ENCODE results near the gene KIRREL3.

The KIRREL3 gene

DNA sequence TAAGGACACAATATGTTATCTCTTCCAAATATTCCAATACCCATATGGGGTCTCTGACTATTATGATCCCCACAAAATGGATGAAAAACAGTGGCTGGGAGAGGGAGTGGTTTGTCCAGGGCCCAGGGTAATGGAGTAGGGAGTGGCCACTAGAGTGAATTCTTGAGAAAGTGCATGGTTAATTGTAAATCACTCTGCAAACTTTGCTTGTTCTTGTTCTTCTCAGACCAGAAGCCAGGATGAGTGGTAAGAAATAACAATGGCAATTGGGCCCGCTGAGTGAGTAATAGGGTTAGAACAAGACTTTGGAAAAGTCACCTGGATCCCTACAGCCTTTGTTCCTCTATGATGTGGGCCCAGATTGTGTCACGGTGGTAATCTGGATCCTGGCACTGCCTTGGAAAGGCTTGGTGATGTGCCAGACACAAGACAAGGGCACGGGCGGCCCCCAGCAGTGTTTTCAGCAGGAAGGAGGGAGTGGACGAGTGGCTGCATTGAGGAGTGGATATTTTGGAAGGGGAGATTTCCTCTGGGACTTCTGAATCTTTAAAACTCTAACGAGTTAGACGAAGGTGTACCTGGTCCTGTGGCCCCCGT lies 18.2 kb upstream of the KIRREL3 start:
- TF ChIP-seq JUND (IDR thresholded peaks at IDR 0.05; ENCODE audit: low read depth) = no peak
- DNase-seq (ENCODE audit: low read depth in 1 of 2, low spot score in 1 of 2) = no peak
- in situ Hi-C loops (cut with HindIII; ENCODE audit: low pct_unique_long_range_greater_than_20kb, low sequenced_read_pairs) = no loop called here

DNA sequence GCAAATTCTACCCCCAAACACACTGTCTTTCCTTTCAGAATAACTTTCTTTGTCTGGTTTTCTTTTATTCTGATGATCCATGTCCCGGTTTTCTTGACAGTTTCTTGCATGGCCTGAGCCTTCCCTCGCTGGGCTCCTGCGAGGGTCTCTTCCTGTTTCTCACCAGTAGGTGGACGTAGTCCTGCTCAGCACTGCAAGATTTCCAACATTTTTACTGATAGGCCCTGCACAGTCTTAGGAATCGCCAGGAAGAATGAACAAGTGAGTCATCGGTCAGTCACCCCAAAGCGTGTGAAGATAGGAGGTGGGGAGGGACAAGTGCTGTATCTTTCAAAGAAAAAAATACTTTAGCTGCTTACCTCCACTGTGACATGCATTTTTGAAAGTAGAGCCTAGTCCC lies 16.9 kb upstream of the KIRREL3 start:
- no peak for DNase-seq (ENCODE audit: low read depth in 1 of 2, low spot score in 1 of 2)
- TF ChIP-seq JUND (IDR thresholded peaks at IDR 0.05; ENCODE audit: low read depth) = no peak
- in situ Hi-C loops (cut with HindIII; ENCODE audit: low pct_unique_long_range_greater_than_20kb, low sequenced_read_pairs) = no loop called here

DNA sequence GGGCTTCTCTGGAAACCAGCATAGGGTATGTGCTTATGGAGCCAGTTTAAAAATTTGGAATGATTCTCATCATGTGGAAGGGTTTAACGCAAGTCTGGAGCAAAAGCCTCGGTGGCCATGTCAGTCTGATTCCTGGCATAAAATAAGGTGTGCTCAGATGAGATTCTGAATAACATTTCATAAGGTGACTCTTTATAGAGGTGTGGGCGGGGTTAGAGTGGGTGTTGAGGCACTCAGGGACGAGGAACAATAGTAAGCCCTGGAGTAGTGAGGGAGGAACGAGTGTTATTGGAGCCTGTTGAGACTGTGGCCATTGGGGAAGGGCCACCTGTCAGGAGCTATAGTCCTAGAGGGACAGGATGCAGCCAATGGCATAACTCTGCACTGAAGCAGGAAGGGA lies 13.0 kb upstream of the KIRREL3 start:
- DNase-seq (ENCODE audit: low read depth in 1 of 2, low spot score in 1 of 2) = no peak
- in situ Hi-C loops (cut with HindIII; ENCODE audit: low pct_unique_long_range_greater_than_20kb, low sequenced_read_pairs) = no loop called here
- TF ChIP-seq JUND (IDR thresholded peaks at IDR 0.05; ENCODE audit: low read depth) = no peak

DNA sequence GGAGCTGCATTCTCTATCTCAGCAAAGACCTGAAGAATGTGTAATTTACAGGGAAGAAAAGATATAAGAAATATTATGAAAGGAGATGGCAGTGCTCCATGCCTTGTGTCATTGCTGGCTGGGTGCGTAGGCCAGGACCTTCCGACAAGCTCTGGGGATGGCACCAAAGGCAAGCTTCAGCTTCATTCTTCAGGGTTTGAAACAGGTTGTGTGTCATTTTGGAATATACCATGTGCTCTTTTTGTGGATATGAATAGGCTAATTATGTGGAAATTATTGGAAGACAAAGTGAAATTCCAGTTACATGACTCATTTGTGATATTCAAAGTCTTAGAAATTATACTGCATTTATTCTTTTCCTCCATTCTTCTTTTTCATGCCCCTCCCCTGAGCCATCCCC lies 5.7 kb upstream of the KIRREL3 start:
- DNase-seq (ENCODE audit: low read depth in 1 of 2, low spot score in 1 of 2) = no peak
- no peak for TF ChIP-seq JUND (IDR thresholded peaks at IDR 0.05; ENCODE audit: low read depth)
- in situ Hi-C loops (cut with HindIII; ENCODE audit: low pct_unique_long_range_greater_than_20kb, low sequenced_read_pairs) = no loop called here

DNA sequence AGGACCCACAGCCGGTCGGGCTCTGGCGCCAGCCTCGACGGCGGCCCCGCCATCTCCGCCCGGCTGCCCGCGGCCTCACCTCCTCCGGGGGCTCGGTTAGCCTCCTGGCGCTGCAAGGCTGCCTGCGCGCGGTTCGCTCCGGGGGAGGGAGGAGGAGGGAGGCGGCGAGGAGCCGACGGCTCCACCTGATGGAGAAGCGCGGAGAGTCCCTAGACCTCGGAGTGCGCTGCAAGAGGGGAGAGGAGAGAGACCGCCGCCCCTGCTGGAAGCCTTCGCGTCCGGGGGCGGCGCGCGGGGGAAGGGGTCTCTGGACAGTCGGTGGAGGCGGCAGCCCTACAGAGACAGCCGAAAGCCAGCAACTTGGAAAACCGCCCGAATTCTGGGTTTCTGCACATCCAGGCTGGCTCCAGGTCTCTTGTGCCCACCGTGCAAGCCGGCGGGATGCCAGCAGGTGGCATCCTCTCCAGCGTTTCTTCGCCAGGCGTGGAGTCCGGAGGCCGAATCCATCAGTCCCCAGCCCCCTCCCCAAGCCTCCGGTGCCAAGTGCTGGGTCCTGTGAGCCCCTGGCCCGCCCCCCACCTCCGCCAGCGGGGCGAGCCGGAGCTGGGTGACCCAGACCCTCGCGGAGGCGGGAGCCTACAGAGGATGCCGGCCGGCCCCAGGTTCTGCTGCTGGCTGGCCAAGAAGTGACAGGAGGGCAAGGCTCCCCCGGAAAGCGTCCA lies 2.9 kb upstream of the KIRREL3 start:
- DNase-seq (ENCODE audit: low read depth in 1 of 2, low spot score in 1 of 2) = peak; percentile 50 to 73
- TF ChIP-seq JUND (IDR thresholded peaks at IDR 0.05; ENCODE audit: low read depth) = no peak
- in situ Hi-C loops (cut with HindIII; ENCODE audit: low pct_unique_long_range_greater_than_20kb, low sequenced_read_pairs) = no loop called here

DNA sequence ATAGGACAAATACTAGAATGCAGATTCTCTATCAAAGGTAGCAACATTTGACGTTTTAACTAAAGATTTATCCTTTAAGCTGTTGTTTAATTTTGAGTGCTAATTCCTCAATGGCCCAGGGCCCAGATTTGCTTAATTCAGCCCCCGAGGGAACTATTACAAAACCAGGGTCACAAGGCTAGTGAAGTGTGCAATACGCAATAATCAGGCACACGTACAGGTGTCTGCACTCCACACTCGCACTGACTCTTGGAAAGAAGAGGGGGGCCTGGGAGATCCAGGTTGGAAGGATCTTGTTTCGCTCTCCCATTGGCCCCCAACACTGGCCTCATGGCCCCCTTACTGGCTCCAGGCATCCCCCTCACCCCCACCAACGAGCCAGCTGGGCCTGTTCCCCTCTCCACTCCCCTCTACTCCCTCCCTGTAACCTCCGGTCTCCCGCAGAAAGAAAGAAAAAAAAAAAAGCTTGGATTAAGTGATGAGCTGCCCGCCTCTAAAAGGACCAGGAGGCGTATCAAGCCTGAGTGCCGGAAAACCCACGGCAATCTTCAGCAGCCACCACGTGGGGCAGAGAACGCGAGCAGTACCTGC lies 2.2 kb upstream of the KIRREL3 start:
- in situ Hi-C loops (cut with HindIII; ENCODE audit: low pct_unique_long_range_greater_than_20kb, low sequenced_read_pairs) = no loop called here
- DNase-seq (ENCODE audit: low read depth in 1 of 2, low spot score in 1 of 2) = no peak
- no peak for TF ChIP-seq JUND (IDR thresholded peaks at IDR 0.05; ENCODE audit: low read depth)

DNA sequence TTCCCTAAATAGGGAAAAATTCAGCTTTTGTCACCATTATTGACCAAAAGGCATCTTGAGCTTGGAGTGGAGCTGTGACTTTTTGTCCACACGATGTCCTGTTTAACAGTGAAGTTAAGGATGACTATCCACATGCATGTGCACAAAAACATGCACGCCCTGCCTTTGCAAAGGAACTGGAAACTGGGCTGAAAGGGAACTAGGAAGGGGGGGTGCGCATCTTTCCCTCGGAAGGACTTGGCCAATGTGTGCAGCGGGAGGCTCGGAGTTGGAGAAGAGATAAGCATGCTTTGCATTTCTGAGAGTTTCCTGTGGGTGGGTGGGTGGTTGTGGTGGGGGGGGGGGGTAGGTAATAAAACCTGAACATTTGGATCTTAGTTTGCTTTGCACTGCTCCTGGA lies 411 bp upstream of the KIRREL3 start:
- in situ Hi-C loops (cut with HindIII; ENCODE audit: low pct_unique_long_range_greater_than_20kb, low sequenced_read_pairs) = no loop called here
- no peak for DNase-seq (ENCODE audit: low read depth in 1 of 2, low spot score in 1 of 2)
- TF ChIP-seq JUND (IDR thresholded peaks at IDR 0.05; ENCODE audit: low read depth) = no peak

DNA sequence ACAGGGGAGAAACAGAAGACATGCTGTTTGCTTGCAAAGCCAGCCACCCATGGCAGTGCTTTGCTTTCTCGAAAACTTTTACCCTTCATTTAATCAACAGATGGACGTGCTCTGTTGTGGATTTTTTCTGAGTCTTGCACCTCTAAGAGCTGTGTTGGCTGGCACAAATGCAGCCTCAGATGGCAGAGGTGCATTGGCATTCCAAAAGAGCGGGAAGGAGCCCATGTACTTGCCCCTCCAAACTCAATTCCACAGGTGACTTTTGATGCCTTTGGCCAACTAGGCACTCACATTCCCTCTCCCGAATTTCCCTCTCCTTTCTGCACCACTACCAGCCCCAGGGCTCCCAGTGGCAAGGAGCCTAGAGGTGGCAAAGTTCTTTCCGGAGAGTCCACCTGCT lies 1.2 kb downstream of the KIRREL3 start:
- DNase-seq (ENCODE audit: low read depth in 1 of 2, low spot score in 1 of 2) = no peak
- in situ Hi-C loops (cut with HindIII; ENCODE audit: low pct_unique_long_range_greater_than_20kb, low sequenced_read_pairs) = no loop called here
- TF ChIP-seq JUND (IDR thresholded peaks at IDR 0.05; ENCODE audit: low read depth) = no peak

DNA sequence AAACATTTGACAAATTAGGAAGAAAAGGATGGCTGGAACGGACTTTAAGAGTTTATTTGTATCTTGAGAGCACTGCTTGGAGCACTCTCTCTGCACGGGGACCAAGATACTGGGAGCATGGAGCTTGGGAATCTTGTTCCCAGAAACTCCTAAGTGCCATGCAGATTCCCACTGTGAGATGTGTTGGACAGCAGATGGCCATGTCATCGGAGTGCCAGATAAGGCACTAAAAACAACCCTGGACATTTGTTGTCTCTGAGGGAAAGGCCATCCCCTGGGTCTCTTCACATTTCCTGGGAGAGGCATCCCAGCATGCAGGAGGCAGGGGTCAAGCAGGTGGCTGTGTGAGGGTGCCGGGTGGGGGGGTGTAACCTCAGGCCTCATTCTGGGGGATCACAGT lies 2.9 kb downstream of the KIRREL3 start:
- no peak for TF ChIP-seq JUND (IDR thresholded peaks at IDR 0.05; ENCODE audit: low read depth)
- no peak for DNase-seq (ENCODE audit: low read depth in 1 of 2, low spot score in 1 of 2)
- in situ Hi-C loops (cut with HindIII; ENCODE audit: low pct_unique_long_range_greater_than_20kb, low sequenced_read_pairs) = no loop called here

DNA sequence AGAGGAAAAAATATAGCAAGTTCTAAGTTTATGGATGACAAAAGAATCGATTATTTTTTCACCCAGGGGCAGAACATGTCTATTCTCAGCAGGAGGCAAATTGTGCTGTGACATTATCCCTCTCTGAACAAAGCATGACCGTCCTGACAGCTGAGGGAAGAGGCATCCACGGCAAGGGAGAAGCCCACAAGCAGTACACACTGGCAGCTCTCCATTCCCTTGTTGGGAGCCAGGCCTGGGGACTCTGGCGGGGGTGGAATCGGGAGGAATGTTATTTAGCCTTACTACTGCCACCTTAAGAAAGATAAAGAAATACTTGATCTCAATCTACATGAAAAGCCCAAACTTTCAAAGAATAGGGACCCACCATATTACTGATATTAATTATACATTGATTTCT lies 3.4 kb downstream of the KIRREL3 start:
- in situ Hi-C loops (cut with HindIII; ENCODE audit: low pct_unique_long_range_greater_than_20kb, low sequenced_read_pairs) = no loop called here
- DNase-seq (ENCODE audit: low read depth in 1 of 2, low spot score in 1 of 2) = no peak
- no peak for TF ChIP-seq JUND (IDR thresholded peaks at IDR 0.05; ENCODE audit: low read depth)

DNA sequence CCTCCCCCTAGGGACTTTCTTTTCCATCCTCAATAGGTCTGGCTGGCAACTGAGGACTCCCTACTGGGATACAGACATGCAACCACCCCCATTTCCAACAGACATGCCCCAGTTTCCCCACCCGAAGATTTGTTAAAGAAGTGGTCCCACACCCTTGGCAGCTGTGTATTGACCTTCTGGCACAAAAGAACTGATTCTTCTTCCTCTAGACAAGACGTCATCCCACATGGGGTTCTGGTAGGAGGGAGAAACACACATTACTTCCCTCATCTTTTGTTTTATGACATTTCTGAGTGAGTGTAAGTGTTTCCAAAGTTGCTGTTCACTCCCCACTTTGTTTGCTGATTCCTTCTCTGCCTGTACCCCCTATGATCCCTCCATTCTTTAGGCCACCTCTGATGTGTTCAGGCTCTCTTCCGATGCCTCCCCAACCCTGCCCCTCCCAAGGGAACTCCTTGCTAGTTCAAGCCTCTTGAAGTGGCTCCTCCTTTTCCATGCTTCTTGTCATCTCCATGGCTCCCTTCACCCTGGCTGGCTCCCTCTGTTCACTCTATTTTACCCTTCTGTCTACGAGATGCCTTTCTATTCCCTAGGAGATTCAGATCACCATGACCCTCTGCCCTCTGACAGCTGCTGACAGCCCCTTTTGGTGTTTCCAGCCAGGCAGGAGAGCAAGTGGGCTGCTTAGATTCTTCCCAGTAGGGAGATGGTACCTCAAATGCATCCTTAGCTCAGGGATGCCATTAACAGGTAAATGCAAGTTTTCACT lies 4.3 kb downstream of the KIRREL3 start:
- TF ChIP-seq JUND (IDR thresholded peaks at IDR 0.05; ENCODE audit: low read depth) = no peak
- DNase-seq (ENCODE audit: low read depth in 1 of 2, low spot score in 1 of 2) = no peak
- in situ Hi-C loops (cut with HindIII; ENCODE audit: low pct_unique_long_range_greater_than_20kb, low sequenced_read_pairs) = no loop called here

DNA sequence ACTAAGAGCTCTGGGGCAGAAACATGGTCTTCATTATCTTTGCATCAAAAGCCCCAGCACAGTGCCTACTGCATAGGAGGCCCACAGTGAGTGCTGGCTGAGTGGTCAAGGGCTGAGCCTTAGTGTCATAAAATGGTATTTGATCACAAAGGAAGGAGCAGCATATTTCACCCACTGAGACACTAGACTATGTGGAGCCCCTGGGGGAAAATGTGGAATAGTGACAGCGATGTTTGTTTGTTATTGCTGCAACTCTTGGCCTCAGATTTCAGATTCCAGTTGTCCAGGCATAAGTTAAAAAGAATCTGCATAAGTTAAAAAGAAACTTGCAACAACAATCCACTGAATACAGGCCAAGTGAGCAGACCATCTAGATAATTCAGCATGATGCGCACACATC lies 7.0 kb downstream of the KIRREL3 start:
- no peak for TF ChIP-seq JUND (IDR thresholded peaks at IDR 0.05; ENCODE audit: low read depth)
- DNase-seq (ENCODE audit: low read depth in 1 of 2, low spot score in 1 of 2) = no peak
- in situ Hi-C loops (cut with HindIII; ENCODE audit: low pct_unique_long_range_greater_than_20kb, low sequenced_read_pairs) = no loop called here

DNA sequence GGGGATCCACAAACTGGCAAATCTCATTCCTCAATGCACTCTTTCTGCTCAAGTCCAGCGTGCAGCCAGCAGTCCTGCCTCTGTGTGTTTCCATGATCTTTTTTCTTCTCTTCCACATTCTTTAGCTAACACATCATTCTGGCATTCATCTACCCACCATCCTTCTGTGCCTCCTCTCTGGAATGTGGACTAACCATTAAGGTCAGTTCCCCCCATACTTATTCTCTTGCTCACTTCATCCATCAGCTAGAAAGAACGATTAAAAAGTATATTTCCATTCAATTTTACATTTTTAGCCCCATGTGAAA lies 7.8 kb downstream of the KIRREL3 start:
- no peak for TF ChIP-seq JUND (IDR thresholded peaks at IDR 0.05; ENCODE audit: low read depth)
- in situ Hi-C loops (cut with HindIII; ENCODE audit: low pct_unique_long_range_greater_than_20kb, low sequenced_read_pairs) = no loop called here
- no peak for DNase-seq (ENCODE audit: low read depth in 1 of 2, low spot score in 1 of 2)

Data from T47D (cell line).